NCI-H128 (cell line): ENCODE measurements around the gene KCNJ6.

Source experiments
- DNase-seq: peaks from one replicate; lab custom pipeline; 2025; ENCODE audit not compliant: unreplicated experiment; lab: John Stamatoyannopoulos, UW

KCNJ6 gene

DNA sequence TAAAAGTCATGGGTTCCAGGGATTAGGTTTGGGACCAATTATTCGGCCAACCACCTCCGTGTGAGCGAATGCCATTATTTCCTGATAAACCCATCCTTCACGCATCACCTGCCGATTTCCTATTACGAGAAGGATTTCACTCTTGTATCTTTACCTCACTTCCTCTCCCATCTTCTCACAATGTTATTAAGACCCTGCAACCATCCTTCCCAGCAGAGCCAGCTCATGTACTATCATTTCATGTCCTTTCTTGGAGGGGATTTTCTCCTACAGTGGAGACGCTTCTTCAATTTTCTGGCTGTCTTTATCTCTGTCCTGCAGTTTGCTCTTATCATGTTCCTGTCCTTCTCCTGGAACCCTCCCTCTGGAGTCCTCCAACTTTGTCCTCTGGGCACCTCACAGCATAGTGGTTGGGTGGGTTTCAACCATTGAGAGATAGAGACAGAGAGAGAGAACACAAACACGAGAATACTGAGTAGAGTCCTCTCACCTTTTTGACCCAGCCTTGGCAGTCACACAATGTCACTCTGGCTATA lies 357.5 kb downstream of the KCNJ6 start:
- DNase-seq = no peak
